Endothelial cell of umbilical vein (primary cell): ENCODE measurements around the gene PTPRT. TPM values are rescaled to one million over a fixed set of nuclear protein-coding genes. Genes with fewer than 3 reads are reported as not detected.

Experiments
- BruUV-seq: library from RNA; stranded (reverse); fragments of 400-500 nt; replicated peaks from 2 replicates; lab custom pipeline; 2021; lab: Mats Ljungman, UMichigan
- CTCF ChIA-PET: fragments of 300-600, 350-600 bp; sonication (Branson Sonifier 250); formaldehyde crosslinking; loops from one replicate; lab custom pipeline; 2021; ENCODE audit warnings: antibody characterized with exemption, inconsistent platforms; lab: Charles Lee
- POLR2A ChIA-PET: fragments of 300-600, 350-600 bp; sonication (Branson Sonifier 250); formaldehyde crosslinking; loops from one replicate; lab custom pipeline; 2021; ENCODE audit warnings: antibody characterized with exemption, inconsistent platforms; lab: Charles Lee
- DNase-seq: peaks from one replicate; pipeline ENCODE4 v3.0.0-alpha.2; 2011; ENCODE audit warnings: low read depth, low spot score
- FAIRE-seq: peaks from 2 replicates; lab custom pipeline; 2011; peaks lifted over from hg19 to GRCh38; lab: Jason Lieb, UNC
- H2AFZ ChIP-seq: 2 replicates; pipeline ENCODE4 v1.6.0; 2012; ENCODE audit warnings: low read depth, low read length, control low read depth, inconsistent platforms
- H3K27ac ChIP-seq: 2 replicates; pipeline ENCODE4 v1.5.1; 2011; ENCODE audit warnings: low read depth, mild to moderate bottlenecking, control low read depth, low read length, moderate library complexity; ENCODE audit not compliant: insufficient read depth
- H3K27me3 ChIP-seq, 2 experiments: 2 replicates each; pipeline versions ENCODE4 v1.6.0 to v1.6.1; 2011; ENCODE audit warnings: low read length in 2 of 2, mixed read lengths in 1 of 2; ENCODE audit not compliant: control insufficient read depth in 2 of 2, insufficient read depth in 2 of 2
- H3K36me3 ChIP-seq, 2 experiments: 2 replicates in 1 of 2; 3 replicates in 1 of 2; pipeline ENCODE4 v1.5.1; 2011; ENCODE audit warnings: low read length in 2 of 2, mild to moderate bottlenecking in 1 of 2, moderate library complexity in 1 of 2; ENCODE audit not compliant: control insufficient read depth in 2 of 2, insufficient read depth in 2 of 2; ENCODE audit errors: extremely low read depth in 1 of 2
- H3K4me1 ChIP-seq: 3 replicates; pipeline ENCODE4 v1.5.1; 2011; ENCODE audit warnings: mild to moderate bottlenecking, low read length; ENCODE audit not compliant: control insufficient read depth, insufficient read depth; ENCODE audit errors: extremely low read depth
- H3K4me2 ChIP-seq: 2 replicates; pipeline ENCODE4 v1.6.1; 2011; ENCODE audit warnings: low read length, control low read depth, mixed read lengths; ENCODE audit not compliant: insufficient read depth
- H3K4me3 ChIP-seq, 3 experiments: fragments of 200-600 bp in 1 of 3; sonication (generic), shearing (Covaris generic) in 1 of 3; replicated peaks in 1 of 3; 2 replicates each; pipeline ENCODE4 v1.5.1; 2011 to 2016; ENCODE audit warnings: control low read depth in 3 of 3, low read length in 3 of 3, mild to moderate bottlenecking in 2 of 3, inconsistent platforms in 1 of 3, low read depth in 1 of 3, moderate library complexity in 1 of 3; ENCODE audit not compliant: insufficient read depth in 1 of 3
- H3K79me2 ChIP-seq: 2 replicates; pipeline ENCODE4 v1.6.0; 2012; ENCODE audit warnings: low read length, inconsistent platforms; ENCODE audit not compliant: control insufficient read depth, insufficient read depth
- H3K9ac ChIP-seq: replicated peaks from 2 replicates; pipeline ENCODE3; 2011; ENCODE audit warnings: low read length, control low read depth; ENCODE audit not compliant: insufficient read depth; ENCODE audit errors: extremely low read depth
- H3K9me1 ChIP-seq: replicated peaks from 3 replicates; pipeline ENCODE4 v1.6.0; 2011; ENCODE audit warnings: mild to moderate bottlenecking, low read length; ENCODE audit not compliant: control insufficient read depth, insufficient read depth; ENCODE audit errors: extremely low read depth
- H3K9me3 ChIP-seq: replicated peaks from 2 replicates; pipeline ENCODE4 v1.5.1; 2012; ENCODE audit warnings: low read length, inconsistent platforms; ENCODE audit not compliant: control insufficient read depth, insufficient read depth
- H4K20me1 ChIP-seq: replicated peaks from 2 replicates; pipeline ENCODE3; 2011; ENCODE audit warnings: mild to moderate bottlenecking, low read length; ENCODE audit not compliant: control insufficient read depth, insufficient read depth; ENCODE audit errors: extremely low read depth
- EZH2 ChIP-seq: IDR thresholded peaks from 2 replicates; pipeline ENCODE4 v1.6.1; 2012; ENCODE audit warnings: borderline replicate concordance, low read depth, mild to moderate bottlenecking, moderate library complexity, low read length, inconsistent platforms; ENCODE audit not compliant: severe bottlenecking
- FOS ChIP-seq: IDR thresholded peaks from 2 replicates; pipeline ENCODE4 v1.6.1; 2011; ENCODE audit warnings: mild to moderate bottlenecking, low read length, moderate library complexity, borderline replicate concordance; ENCODE audit not compliant: insufficient read depth
- GATA2 ChIP-seq: IDR thresholded peaks from 2 replicates; pipeline ENCODE4 v1.7.0; 2011; ENCODE audit warnings: low read depth, mild to moderate bottlenecking, moderate library complexity, mixed read lengths, low read length; ENCODE audit not compliant: insufficient read length, insufficient read depth
- JUN ChIP-seq: IDR thresholded peaks from 2 replicates; pipeline ENCODE4 v1.6.1; 2011; ENCODE audit warnings: borderline replicate concordance, low read depth; ENCODE audit not compliant: insufficient read length, insufficient read depth
- MYC ChIP-seq: IDR thresholded peaks from one replicate; pipeline ENCODE4 v1.6.1; 2011; ENCODE audit warnings: mild to moderate bottlenecking, low read depth, low read length
- POLR2A ChIP-seq: IDR thresholded peaks from 2 replicates; pipeline ENCODE4 v1.6.1; 2012; ENCODE audit warnings: low read depth, mild to moderate bottlenecking, control low read depth, low read length
- POLR2AphosphoS5 ChIP-seq: IDR thresholded peaks from 2 replicates; pipeline ENCODE4 v1.6.1; 2012; ENCODE audit warnings: low read depth, mild to moderate bottlenecking, control low read depth, low read length, moderate library complexity; ENCODE audit not compliant: insufficient read depth
- dilution Hi-C: fragments of 300-500 bp; cut with MboI; formaldehyde crosslinking; loops from one replicate; pipeline ENCODE4 v1.15.0; 2019; ENCODE audit warnings: low sequenced_read_pairs; ENCODE audit not compliant: extremely low pct_ligation_motif_present
- intact Hi-C: fragments of 100-400 bp; cut with micrococcal nuclease; formaldehyde crosslinking; loops from one replicate; pipeline ENCODE4 v1.10.0; 2022
- polyA plus RNA-seq, 4 experiments: library from polyadenylated mRNA; depleted of rRNA in 3 of 4; stranded (reverse) in 3 of 4; unstranded in 1 of 4; fragments of >200 nt; gene quantifications; 2 replicates each; pipeline versions ENCODE4 v1.2.1 to v1.2.3, GENCODE V29; 2011 to 2012; ENCODE audit warnings: missing spikeins in 1 of 4
- total RNA-seq: library from RNA; stranded (reverse); gene quantifications from 2 replicates; pipeline ENCODE4 v1.2.3, GENCODE V29; 2021
- TF ChIP-seq, protein P1 (sequence below), 2 donors: IDR thresholded peaks; 1 replicate in 1 of 2; 2 replicates in 1 of 2; pipeline ENCODE4 v1.5.1; 2011; ENCODE audit warnings: low read length in 2 of 2, mild to moderate bottlenecking in 2 of 2, moderate library complexity in 2 of 2, control low read depth in 1 of 2, inconsistent platforms in 1 of 2, low read depth in 1 of 2; ENCODE audit not compliant: insufficient read depth in 1 of 2; ENCODE audit errors: extremely low read depth in 1 of 2

Gene PTPRT
- total and polyA plus RNA-seq, 2 donors (not counting 3 experiments of a cell fraction or from before 2014, with no cell fraction given) = not detected

DNA sequence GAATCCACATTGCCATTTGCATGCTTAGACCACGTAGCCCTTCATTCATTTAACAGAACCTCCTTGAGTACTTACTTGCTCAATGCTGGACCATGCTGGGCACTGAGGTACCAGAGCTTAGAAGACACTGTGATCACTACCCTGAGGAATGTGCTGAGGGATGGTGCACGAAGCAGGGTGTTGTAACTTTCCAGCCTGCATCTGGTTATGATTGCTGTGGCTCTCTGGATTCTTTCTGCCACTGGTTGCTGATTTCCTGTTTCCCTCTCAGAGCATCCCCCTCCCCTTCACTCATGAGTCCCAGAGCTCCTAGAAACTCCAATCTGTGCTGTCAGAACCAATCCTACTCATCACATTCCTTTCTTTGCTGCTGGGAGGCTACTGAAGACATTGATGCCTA is 537.4 kb downstream of the PTPRT start:
- FAIRE-seq = no peak
- Histone ChIP-seq H3K4me1 (no peaks in the 10 kb centered on the region), H3K79me2 (no peaks in the 10 kb centered on the region), H3K9ac (no peak overlapping the region), H3K9me1 (no peaks in the 10 kb centered on the region), H3K27me3 (no peaks in the 10 kb centered on the region), H4K20me1 (no peaks in the 10 kb centered on the region), H3K4me3 (no peak overlapping the region), H3K9me3 (peaks cover 8% of the 10 kb centered on the region), H3K36me3 (no peaks in the 10 kb centered on the region), H3K4me2 (no peak overlapping the region), H3K27ac (no peak overlapping the region), H2AFZ (no peak overlapping the region)
- dilution Hi-C loops (no loop called here), intact Hi-C loops (no loop called here)
- no TSS peak for BruUV-seq
- no peak for TF ChIP-seq GATA2
- TF ChIP-seq, protein P1, sequence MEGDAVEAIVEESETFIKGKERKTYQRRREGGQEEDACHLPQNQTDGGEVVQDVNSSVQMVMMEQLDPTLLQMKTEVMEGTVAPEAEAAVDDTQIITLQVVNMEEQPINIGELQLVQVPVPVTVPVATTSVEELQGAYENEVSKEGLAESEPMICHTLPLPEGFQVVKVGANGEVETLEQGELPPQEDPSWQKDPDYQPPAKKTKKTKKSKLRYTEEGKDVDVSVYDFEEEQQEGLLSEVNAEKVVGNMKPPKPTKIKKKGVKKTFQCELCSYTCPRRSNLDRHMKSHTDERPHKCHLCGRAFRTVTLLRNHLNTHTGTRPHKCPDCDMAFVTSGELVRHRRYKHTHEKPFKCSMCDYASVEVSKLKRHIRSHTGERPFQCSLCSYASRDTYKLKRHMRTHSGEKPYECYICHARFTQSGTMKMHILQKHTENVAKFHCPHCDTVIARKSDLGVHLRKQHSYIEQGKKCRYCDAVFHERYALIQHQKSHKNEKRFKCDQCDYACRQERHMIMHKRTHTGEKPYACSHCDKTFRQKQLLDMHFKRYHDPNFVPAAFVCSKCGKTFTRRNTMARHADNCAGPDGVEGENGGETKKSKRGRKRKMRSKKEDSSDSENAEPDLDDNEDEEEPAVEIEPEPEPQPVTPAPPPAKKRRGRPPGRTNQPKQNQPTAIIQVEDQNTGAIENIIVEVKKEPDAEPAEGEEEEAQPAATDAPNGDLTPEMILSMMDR (IDR thresholded peaks at IDR 0.05; ENCODE audit: extremely low read depth in 1 of 2, insufficient read depth in 1 of 2, low read depth in 1 of 2, low read length in 2 of 2) = no peak
- TF ChIP-seq JUN = no peak
- TF ChIP-seq MYC = no peak
- TF ChIP-seq POLR2A = no peak
- no peak for TF ChIP-seq POLR2AphosphoS5
- TF ChIP-seq FOS = no peak
- no peak for TF ChIP-seq EZH2
- DNase-seq = no peak
- CTCF ChIA-PET = no interaction called here
- POLR2A ChIA-PET = no interaction called here
